ENCODE measurements around the gene FPR1. TPM values are rescaled to one million over a fixed set of nuclear protein-coding genes. Genes with fewer than 3 reads are reported as not detected.

The FPR1 gene
- total RNA-seq, 6 donors from 2014 or later: 17.0 to 105 (median 39.8) TPM

- no peaks in the 10 kb centered on the region for H3K9me3 ChIP-seq
- peak overlapping the region in 1 of 4 donors; percentile 23 for H3K4me3 ChIP-seq
- H3K27me3 ChIP-seq: no peaks in the 10 kb centered on the region
- no peaks in the 10 kb centered on the region for H3K4me1 ChIP-seq
- TF ChIP-seq CTCF (IDR thresholded peaks at IDR 0.05): no peak
- TF ChIP-seq POLR2AphosphoS5 (IDR thresholded peaks at IDR 0.05): no peak
- no peak for TF ChIP-seq EP300 (IDR thresholded peaks at IDR 0.05)
- no peak for TF ChIP-seq POLR2A (IDR thresholded peaks at IDR 0.05)
- peak overlapping the region; percentile 33 to 67 (median 56) for H3K27ac ChIP-seq
- WGBS, 2 donors: 72% methylated on average over 7 of the region's 7 CpGs
- ATAC-seq (ENCODE audit: low FRiP score in 2 of 2) (peak in 1 of 2 donors; percentile 53), DNase-seq (no peak)
- H3K36me3 ChIP-seq: no peaks in the 10 kb centered on the region
Observed at GRCh38 chr19:51761696-51762095, 10.0 kb upstream of the FPR1 start.

- Histone ChIP-seq H3K9me3 (no peaks in the 10 kb centered on the region), H3K4me3 (peak within 1 kb of the TSS in 1 of 4 donors; percentile 23), H3K27me3 (no peaks in the 10 kb centered on the region), H3K4me1 (no peaks in the 10 kb centered on the region), H3K36me3 (no peaks in the 10 kb centered on the region), H3K27ac (peak within 1 kb of the TSS; percentile 33 to 67 (median 56))
- 52 to 57% methylated on average over 8 of the region's 8 CpGs for WGBS, 2 donors
- DNase-seq (peak in 1 of 2 donors; percentile 45), ATAC-seq (ENCODE audit: low FRiP score in 2 of 2) (peak in 1 of 2 donors; percentile 54)
- TF ChIP-seq POLR2A (IDR thresholded peaks at IDR 0.05) (peak in 1 of 4 donors; percentile 30), EP300 (IDR thresholded peaks at IDR 0.05) (no peak)
Observed at GRCh38 chr19:51760697-51761356, 9.1 kb upstream of the FPR1 start, which contains the start of gene FPR2. Gene FPR2 (plus strand): TSS chr19:51761180. CDS start chr19:51768659, 7,479 bp downstream.

GRCh38 chr19:51755571-51755970 is 3.9 kb upstream of the FPR1 start:
- 71 to 83% methylated on average over 7 of the region's 7 CpGs for WGBS, 2 donors
- no peak for DNase-seq
- no peaks in the 10 kb centered on the region for H3K27me3 ChIP-seq
- no peaks in the 10 kb centered on the region for H3K36me3 ChIP-seq
- no peak overlapping the region for H3K4me3 ChIP-seq
- no peaks in the 10 kb centered on the region for H3K9me3 ChIP-seq
- H3K27ac ChIP-seq: peak overlapping the region in 2 of 4 donors; percentile 67 to 82
- no peak for ATAC-seq (ENCODE audit: low FRiP score in 2 of 2)
- H3K4me1 ChIP-seq: no peaks in the 10 kb centered on the region
- TF ChIP-seq POLR2AphosphoS5 (IDR thresholded peaks at IDR 0.05) (no peak), CTCF (IDR thresholded peaks at IDR 0.05) (no peak), POLR2A (IDR thresholded peaks at IDR 0.05) (no peak), EP300 (IDR thresholded peaks at IDR 0.05) (no peak)

GRCh38 chr19:51754770-51755169 is 3.1 kb upstream of the FPR1 start:
- no peaks in the 10 kb centered on the region for H3K4me1 ChIP-seq
- H3K9me3 ChIP-seq: no peaks in the 10 kb centered on the region
- ATAC-seq (ENCODE audit: low FRiP score in 2 of 2) (no peak), DNase-seq (no peak)
- TF ChIP-seq CTCF (IDR thresholded peaks at IDR 0.05) (no peak), EP300 (IDR thresholded peaks at IDR 0.05) (no peak), POLR2A (IDR thresholded peaks at IDR 0.05) (no peak), POLR2AphosphoS5 (IDR thresholded peaks at IDR 0.05) (no peak)
- H3K27ac ChIP-seq: peak overlapping the region; percentile 67 to 82 (median 70)
- H3K4me3 ChIP-seq: no peak overlapping the region
- H3K36me3 ChIP-seq: no peaks in the 10 kb centered on the region
- no peaks in the 10 kb centered on the region for H3K27me3 ChIP-seq
- 74 to 86% methylated on average over 4 of the region's 4 CpGs for WGBS, 2 donors

- DNase-seq (peak in 1 of 2 donors; percentile 29), ATAC-seq (ENCODE audit: low FRiP score in 2 of 2) (peak in 1 of 2 donors; percentile 71)
- Histone ChIP-seq H3K27me3 (no peaks in the 10 kb centered on the region), H3K4me1 (no peaks in the 10 kb centered on the region), H3K27ac (peak overlapping the region; percentile 67 to 82 (median 75)), H3K4me3 (no peak overlapping the region), H3K9me3 (no peaks in the 10 kb centered on the region), H3K36me3 (no peaks in the 10 kb centered on the region)
- TF ChIP-seq CTCF (IDR thresholded peaks at IDR 0.05) (no peak), POLR2A (IDR thresholded peaks at IDR 0.05) (peak in 1 of 4 donors; percentile 26), EP300 (IDR thresholded peaks at IDR 0.05) (peak in 2 of 4 donors; percentile 11 to 78), POLR2AphosphoS5 (IDR thresholded peaks at IDR 0.05) (peak in 1 of 2 donors; percentile 85)
- 68 to 80% methylated on average over 6 of the region's 6 CpGs for WGBS, 2 donors
Observed at GRCh38 chr19:51754109-51754508, 2.4 kb upstream of the FPR1 start.
